T47D (cell line): ENCODE data around the gene SCML2.

Experiments
- DNase-seq, 2 experiments: peaks; one replicate each; pipeline versions ENCODE4 v3.0.0 to v3.0.0-alpha.2; 2011 to 2012; ENCODE audit warnings: low read depth in 1 of 2, low spot score in 1 of 2
- JUND ChIP-seq: IDR thresholded peaks from 2 replicates; pipeline ENCODE4 v1.6.1; 2012; ENCODE audit warnings: low read depth
- in situ Hi-C: cut with HindIII; loops from 2 replicates; pipeline ENCODE4 v1.10.0; 2016; ENCODE audit warnings: low sequenced_read_pairs, low pct_unique_long_range_greater_than_20kb

SCML2 gene

GRCh38 chrX:18228069-18228468 is 126.4 kb downstream of the SCML2 start:
- TF ChIP-seq JUND, result no peak
- DNase-seq, result no peak
- in situ Hi-C loops, result no loop called here

- DNase-seq, result no peak
- no peak for TF ChIP-seq JUND
- in situ Hi-C loops, result no loop called here
Measured at GRCh38 chrX:18227458-18227857, 127.0 kb downstream of the SCML2 start.

- in situ Hi-C loops, result no loop called here
- no peak for TF ChIP-seq JUND
- no peak for DNase-seq
Measured at GRCh38 chrX:18220786-18221185, 133.7 kb downstream of the SCML2 start, which contains the start of gene BEND2. TSS of gene BEND2 (minus strand) at chrX:18220886. CDS start at chrX:18220750, 136 bp downstream.

GRCh38 chrX:18210470-18210869 is 144.0 kb downstream of the SCML2 start:
- DNase-seq, result peak in 1 of 2 experiments; percentile 35
- no peak for TF ChIP-seq JUND
- in situ Hi-C loops, result no loop called here

- no peak for DNase-seq
- in situ Hi-C loops, result no loop called here
- no peak for TF ChIP-seq JUND
Measured at GRCh38 chrX:18206657-18207056, 147.8 kb downstream of the SCML2 start.

- in situ Hi-C loops, result no loop called here
Measured at GRCh38 chrX:18203631-18204030, 150.9 kb downstream of the SCML2 start.

GRCh38 chrX:18194688-18195087 is 159.8 kb downstream of the SCML2 start:
- DNase-seq, result no peak
- TF ChIP-seq JUND, result no peak
- in situ Hi-C loops, result no loop called here

More at GRCh38 chrX:18203631-18204030, 150.9 kb downstream of the SCML2 start:
- TF ChIP-seq JUND, result no peak
- no peak for DNase-seq
